ENCODE data around the gene BCAS3.
"Not testable (repeated sequence)": the region's sequence is repeated elsewhere in the genome, so short reads cannot be mapped to it uniquely, and the experiment has no call there.

Gene BCAS3

GRCh38 chr17:60747069-60747808, 69.6 kb downstream of the BCAS3 start:
- DNase-seq (ENCODE audit: low read depth) = no peak

GRCh38 chr17:60748204-60748603, 70.6 kb downstream of the BCAS3 start:
- no peak for DNase-seq (ENCODE audit: low read depth)

- DNase-seq (ENCODE audit: low read depth) = no peak
Observed at GRCh38 chr17:60749050-60749449, 71.4 kb downstream of the BCAS3 start.

- DNase-seq (ENCODE audit: low read depth) = no peak
Observed at GRCh38 chr17:60749708-60750107, 72.1 kb downstream of the BCAS3 start.

GRCh38 chr17:60750640-60751039, 73.0 kb downstream of the BCAS3 start:
- no peak for DNase-seq (ENCODE audit: low read depth)

GRCh38 chr17:60751884-60752283, 74.2 kb downstream of the BCAS3 start:
- no peak for DNase-seq (ENCODE audit: low read depth)

- DNase-seq (ENCODE audit: low read depth) = no peak
Observed at GRCh38 chr17:60752873-60753577, 75.4 kb downstream of the BCAS3 start.

GRCh38 chr17:60754057-60754604, 76.5 kb downstream of the BCAS3 start:
- DNase-seq (ENCODE audit: low read depth) = no peak

GRCh38 chr17:60756798-60757197, 79.1 kb downstream of the BCAS3 start:
- not testable (repeated sequence) for DNase-seq (ENCODE audit: low read depth)

- no peak for DNase-seq (ENCODE audit: low read depth)
Observed at GRCh38 chr17:60757437-60757836, 79.8 kb downstream of the BCAS3 start.

- DNase-seq (ENCODE audit: low read depth) = no peak
Observed at GRCh38 chr17:60759756-60760155, 82.1 kb downstream of the BCAS3 start.

GRCh38 chr17:60761301-60761700, 83.7 kb downstream of the BCAS3 start:
- DNase-seq (ENCODE audit: low read depth) = not testable (repeated sequence)

GRCh38 chr17:60766778-60767190, 89.1 kb downstream of the BCAS3 start:
- DNase-seq (ENCODE audit: low read depth) = no peak

GRCh38 chr17:60767744-60768308, 90.2 kb downstream of the BCAS3 start:
- no peak for DNase-seq (ENCODE audit: low read depth)

- no peak for DNase-seq (ENCODE audit: low read depth)
Observed at GRCh38 chr17:60769327-60769726, 91.7 kb downstream of the BCAS3 start.

GRCh38 chr17:60770946-60771422, 93.3 kb downstream of the BCAS3 start:
- DNase-seq (ENCODE audit: low read depth) = no peak

GRCh38 chr17:60771621-60772020, 94.0 kb downstream of the BCAS3 start:
- DNase-seq (ENCODE audit: low read depth) = not testable (repeated sequence)

- DNase-seq (ENCODE audit: low read depth) = no peak
Observed at GRCh38 chr17:60773552-60773951, 95.9 kb downstream of the BCAS3 start.

GRCh38 chr17:60781880-60782412, 104.3 kb downstream of the BCAS3 start:
- DNase-seq (ENCODE audit: low read depth) = no peak

GRCh38 chr17:60782742-60783141, 105.1 kb downstream of the BCAS3 start:
- no peak for DNase-seq (ENCODE audit: low read depth)

GRCh38 chr17:60790205-60790604, 112.6 kb downstream of the BCAS3 start:
- no peak for DNase-seq (ENCODE audit: low read depth)

- no peak for DNase-seq (ENCODE audit: low read depth)
Observed at GRCh38 chr17:60792250-60792898, 114.7 kb downstream of the BCAS3 start.

Data from activated T-helper 9 cell treated with anti-CD3 and anti-CD28 coated beads, Interleukin-2, amount 50 U/mL, for 16 hours (primary cell).